Measurements from ENCODE around the gene MORC1.

GRCh38 chr3:109149078-109149477, 31.1 kb upstream of the MORC1 start:
- TF ChIP-seq CTCF (IDR thresholded peaks at IDR 0.05 in 4 of 5, conservative IDR thresholded peaks at IDR 0.05 in 1 of 5) (no peak), POLR2A (IDR thresholded peaks at IDR 0.05) (no peak)

All from gastrocnemius medialis (tissue), 4 donors.